Hematopoietic multipotent progenitor cell (in vitro differentiated cells): Measurements from ENCODE around the gene SURF2. TPM values are rescaled to one million over a fixed set of nuclear protein-coding genes. Genes with fewer than 3 reads are reported as not detected.

Experiments
- DNase-seq, 3 donors: peaks; one replicate each; pipeline ENCODE4 v3.0.0-alpha.2; 2011 to 2015; ENCODE audit warnings: low read depth in 2 of 3, low spot score in 2 of 3
- small RNA-seq: library from RNA; depleted of rRNA; stranded (forward); fragments of <200 nt; gene quantifications from one replicate; pipeline ENCODE3, GENCODE V24; 2012
- total RNA-seq: library from RNA; depleted of rRNA; stranded (reverse); fragments of >200 nt; gene quantifications from one replicate; pipeline ENCODE4 v1.2.3, GENCODE V29; 2012

SURF2 gene
- total RNA-seq, 1 donor, result 11.3 TPM

- DNase-seq, result no peak
Observed at GRCh38 chr9:133394687-133395271, 38.4 kb downstream of the SURF2 start.

GRCh38 chr9:133396952-133397351, 40.6 kb downstream of the SURF2 start:
- peak in 1 of 3 donors; percentile 20 for DNase-seq

GRCh38 chr9:133397370-133397769, 41.0 kb downstream of the SURF2 start:
- DNase-seq, result no peak

GRCh38 chr9:133397895-133398294, 41.5 kb downstream of the SURF2 start:
- DNase-seq, result no peak

GRCh38 chr9:133400292-133400691, 43.9 kb downstream of the SURF2 start:
- DNase-seq, result no peak

GRCh38 chr9:133401588-133401987, 45.2 kb downstream of the SURF2 start:
- DNase-seq, result no peak

- DNase-seq, result no peak
Observed at GRCh38 chr9:133402689-133403088, 46.3 kb downstream of the SURF2 start.

- DNase-seq, result peak; percentile 28 to 60 (median 54)
Observed at GRCh38 chr9:133403766-133404453, 47.6 kb downstream of the SURF2 start.

- DNase-seq, result no peak
Observed at GRCh38 chr9:133404454-133405002, 48.2 kb downstream of the SURF2 start.

- DNase-seq, result no peak
Observed at GRCh38 chr9:133405508-133406438, 49.4 kb downstream of the SURF2 start.

GRCh38 chr9:133406480-133407307, 50.3 kb downstream of the SURF2 start:
- peak; percentile 65 to 83 (median 77) for DNase-seq

- DNase-seq, result no peak
Observed at GRCh38 chr9:133408042-133408441, 51.7 kb downstream of the SURF2 start.

Small RNAs within 50 kb of the gene (small RNA-seq; reads per million reads assigned to genes)
- gene RF00019, result not detected
- not detected for gene SNORD24
- not detected for gene SNORD36A
- gene SNORD36B, result not detected
- gene SNORD36C, result not detected

Other genes with a start within 250 kb of the SURF2 start
- 139 TPM for gene RALGDS, start 235.3 kb upstream of the SURF2 start, total RNA-seq
- 54.9 TPM for gene GBGT1, start 192.6 kb upstream of the SURF2 start, total RNA-seq
- not detected for gene OBP2B, start 147.3 kb upstream of the SURF2 start, total RNA-seq
- gene ABO, start 81.3 kb upstream of the SURF2 start, total RNA-seq, result 26.7 TPM
- gene SURF6, start 20.4 kb upstream of the SURF2 start, total RNA-seq, result 19.4 TPM
- gene MED22, start 8.4 kb upstream of the SURF2 start, total RNA-seq, result 27.5 TPM
- 3,489 TPM for gene RPL7A, start 8.3 kb upstream of the SURF2 start, total RNA-seq
- gene SURF1, start 63 bp upstream of the SURF2 start, total RNA-seq, result 22.9 TPM
- 196 TPM for gene SURF4, start 19.5 kb downstream of the SURF2 start, total RNA-seq
- 0.81 TPM for gene STKLD1, start 19.8 kb downstream of the SURF2 start, total RNA-seq
- gene REXO4, start 61.5 kb downstream of the SURF2 start, total RNA-seq, result 29.9 TPM
- 1.6 TPM for gene ADAMTS13, start 65.8 kb downstream of the SURF2 start, total RNA-seq
- 5.4 TPM for gene CACFD1, start 103.4 kb downstream of the SURF2 start, total RNA-seq
- 6.5 TPM for gene SLC2A6, start 122.5 kb downstream of the SURF2 start, total RNA-seq
- not detected for gene MYMK, start 168.4 kb downstream of the SURF2 start, total RNA-seq
- gene ADAMTSL2, start 178.2 kb downstream of the SURF2 start, total RNA-seq, result under 0.01 TPM